HEK293T (cell line): Measurements from ENCODE around the gene CLIC4.

Experiments
- CTCF ChIA-PET: fragments of 350-600 bp; formaldehyde crosslinking; extraction: SDS; loops from one replicate; lab custom pipeline; 2021; ENCODE audit warnings: antibody characterized with exemption, inconsistent platforms; lab: Yijun Ruan, JAX
- POLR2A ChIA-PET: fragments of 350-600 bp; formaldehyde crosslinking; extraction: SDS; loops from one replicate; lab custom pipeline; 2020; ENCODE audit warnings: antibody characterized with exemption, inconsistent platforms; lab: Yijun Ruan, JAX
- DNase-seq: peaks from one replicate; pipeline ENCODE4 v3.0.0; 2012; ENCODE audit warnings: mixed read lengths; ENCODE audit errors: extremely low spot score
- ARNT ChIP-seq: fragments of 450-650 bp; IDR thresholded peaks from 2 replicates; pipeline ENCODE4 v1.6.1; 2017; ENCODE audit warnings: mild to moderate bottlenecking
- BHLHE40 ChIP-seq: fragments of 450-650 bp; IDR thresholded peaks from 2 replicates; pipeline ENCODE4 v1.6.1; 2016; ENCODE audit warnings: mild to moderate bottlenecking, moderate library complexity, borderline replicate concordance
- CTBP1 ChIP-seq: fragments of 450-650 bp; IDR thresholded peaks from 2 replicates; pipeline ENCODE4 v1.6.1; 2016; ENCODE audit warnings: borderline replicate concordance
- ELF4 ChIP-seq: fragments of 450-650 bp; IDR thresholded peaks from 2 replicates; pipeline ENCODE4 v1.6.1; 2017; ENCODE audit warnings: antibody characterized with exemption
- FOXA1 ChIP-seq: fragments of 450-650 bp; IDR thresholded peaks from 2 replicates; pipeline ENCODE4 v1.6.1; 2016; ENCODE audit warnings: mild to moderate bottlenecking
- FOXK2 ChIP-seq: fragments of 450-650 bp; IDR thresholded peaks from 2 replicates; pipeline ENCODE4 v1.6.1; 2016; ENCODE audit warnings: mild to moderate bottlenecking
- FOXM1 ChIP-seq: fragments of 450-650 bp; IDR thresholded peaks from 2 replicates; pipeline ENCODE4 v1.6.1; 2017; ENCODE audit warnings: mild to moderate bottlenecking, borderline replicate concordance
- HDGF ChIP-seq: fragments of 450-650 bp; IDR thresholded peaks from 2 replicates; pipeline ENCODE4 v1.6.1; 2017; ENCODE audit warnings: antibody characterized with exemption, borderline replicate concordance
- L3MBTL2 ChIP-seq: fragments of 450-650 bp; conservative IDR thresholded peaks from 2 replicates; pipeline ENCODE4 v1.6.1; 2016; ENCODE audit warnings: mild to moderate bottlenecking
- LEF1 ChIP-seq: fragments of 450-650 bp; IDR thresholded peaks from 2 replicates; pipeline ENCODE4 v1.6.1; 2017; ENCODE audit warnings: mild to moderate bottlenecking, borderline replicate concordance
- NFRKB ChIP-seq: fragments of 450-650 bp; IDR thresholded peaks from 2 replicates; pipeline ENCODE4 v1.6.1; 2016; ENCODE audit warnings: mild to moderate bottlenecking, moderate library complexity
- PKNOX1 ChIP-seq: fragments of 450-650 bp; IDR thresholded peaks from 2 replicates; pipeline ENCODE4 v1.6.1; 2016
- SP1 ChIP-seq: fragments of 450-650 bp; IDR thresholded peaks from 2 replicates; pipeline ENCODE4 v1.6.1; 2017
- SUZ12 ChIP-seq: fragments of 450-650 bp; IDR thresholded peaks from 2 replicates; pipeline ENCODE4 v1.6.1; 2016; ENCODE audit warnings: mild to moderate bottlenecking
- TARDBP ChIP-seq: fragments of 450-650 bp; IDR thresholded peaks from 2 replicates; pipeline ENCODE4 v1.6.1; 2016
- ZNF384 ChIP-seq: fragments of 450-650 bp; IDR thresholded peaks from 2 replicates; pipeline ENCODE4 v1.6.1; 2016

The CLIC4 gene

GRCh38 chr1:24875991-24876506 lies 130.8 kb downstream of the CLIC4 start:
- ChIA-PET POLR2A (no interaction called here), CTCF (no interaction called here)
- no peak for TF ChIP-seq FOXA1
- TF ChIP-seq NFRKB, result no peak
- TF ChIP-seq TARDBP, result no peak
- no peak for TF ChIP-seq FOXM1
- no peak for TF ChIP-seq PKNOX1
- TF ChIP-seq ELF4, result no peak
- no peak for TF ChIP-seq FOXK2
- TF ChIP-seq BHLHE40, result no peak
- TF ChIP-seq L3MBTL2, result no peak
- no peak for TF ChIP-seq SP1
- TF ChIP-seq SUZ12, result no peak
- TF ChIP-seq ZNF384, result no peak
- TF ChIP-seq HDGF, result no peak
- no peak for TF ChIP-seq CTBP1
- TF ChIP-seq ARNT, result no peak
- no peak for TF ChIP-seq LEF1
- no peak for DNase-seq

GRCh38 chr1:24878045-24878444 lies 132.8 kb downstream of the CLIC4 start:
- ChIA-PET CTCF (no interaction called here), POLR2A (no interaction called here)
- DNase-seq, result no peak
- TF ChIP-seq ZNF384 (no peak), ELF4 (no peak), FOXA1 (no peak), TARDBP (no peak), ARNT (no peak), NFRKB (no peak)

- ChIA-PET CTCF (interaction anchor here (0.6 to 0.9 kb wide), 2 partner anchors 22 to 106 kb away, joined by 3 read pairs; no protein-coding TSS in a partner anchor), POLR2A (no interaction called here)
- no peak for TF ChIP-seq ZNF384
- TF ChIP-seq PKNOX1, result no peak
- TF ChIP-seq FOXA1, result no peak
- no peak for TF ChIP-seq NFRKB
- TF ChIP-seq BHLHE40, result no peak
- TF ChIP-seq ELF4, result no peak
- TF ChIP-seq FOXK2, result no peak
- no peak for TF ChIP-seq SP1
- no peak for TF ChIP-seq LEF1
- no peak for TF ChIP-seq TARDBP
- no peak for TF ChIP-seq FOXM1
- no peak for TF ChIP-seq CTBP1
- no peak for TF ChIP-seq SUZ12
- no peak for TF ChIP-seq HDGF
- TF ChIP-seq ARNT, result no peak
- no peak for TF ChIP-seq L3MBTL2
- DNase-seq, result no peak
Measured at GRCh38 chr1:24878775-24879742, 133.8 kb downstream of the CLIC4 start.

- POLR2A ChIA-PET, result no interaction called here
- DNase-seq, result no peak
- CTCF ChIA-PET, result interaction anchor here (1.2 kb wide), 1 partner anchor 17 kb away, joined by 3 read pairs; no protein-coding TSS in a partner anchor
- TF ChIP-seq LEF1, result no peak
- no peak for TF ChIP-seq PKNOX1
- no peak for TF ChIP-seq FOXM1
- TF ChIP-seq FOXA1, result no peak
- TF ChIP-seq BHLHE40, result no peak
- no peak for TF ChIP-seq TARDBP
- no peak for TF ChIP-seq ELF4
- TF ChIP-seq ARNT, result no peak
- TF ChIP-seq HDGF, result no peak
- TF ChIP-seq NFRKB, result no peak
- no peak for TF ChIP-seq SP1
- TF ChIP-seq CTBP1, result no peak
- TF ChIP-seq L3MBTL2, result no peak
- no peak for TF ChIP-seq ZNF384
- no peak for TF ChIP-seq FOXK2
- no peak for TF ChIP-seq SUZ12
Measured at GRCh38 chr1:24881034-24881433, 135.8 kb downstream of the CLIC4 start.

GRCh38 chr1:24884751-24885150 lies 139.5 kb downstream of the CLIC4 start:
- ChIA-PET POLR2A (no interaction called here), CTCF (no interaction called here)
- no peak for TF ChIP-seq TARDBP
- no peak for TF ChIP-seq SP1
- TF ChIP-seq ARNT, result no peak
- TF ChIP-seq FOXA1, result no peak
- no peak for TF ChIP-seq L3MBTL2
- TF ChIP-seq SUZ12, result no peak
- TF ChIP-seq CTBP1, result no peak
- no peak for TF ChIP-seq BHLHE40
- TF ChIP-seq NFRKB, result no peak
- TF ChIP-seq FOXK2, result no peak
- TF ChIP-seq LEF1, result no peak
- TF ChIP-seq PKNOX1, result no peak
- TF ChIP-seq HDGF, result no peak
- TF ChIP-seq ZNF384, result no peak
- no peak for TF ChIP-seq ELF4
- TF ChIP-seq FOXM1, result no peak
- DNase-seq, result no peak
